Astrocyte (in vitro differentiated cells and primary cell): ENCODE measurements around the gene PIGT. TPM values are rescaled to one million over a fixed set of nuclear protein-coding genes. Genes with fewer than 3 reads are reported as not detected.

ENCODE experiments used
- DNase-seq: peaks from one replicate; pipeline ENCODE4 v3.0.0-alpha.2; 2010; ENCODE audit warnings: low read depth
- FAIRE-seq: peaks from 2 replicates; lab custom pipeline; 2011; peaks lifted over from hg19 to GRCh38; lab: Jason Lieb, UNC
- H2AFZ ChIP-seq: 2 replicates; pipeline ENCODE4 v1.6.0; 2012; ENCODE audit warnings: low read depth, low read length, inconsistent platforms
- H3K27ac ChIP-seq: 2 replicates; pipeline ENCODE4 v1.5.1; 2011; ENCODE audit warnings: low read depth, low read length, inconsistent platforms
- H3K27me3 ChIP-seq: 2 replicates; pipeline ENCODE4 v1.6.0; 2011; ENCODE audit warnings: low read length, inconsistent platforms; ENCODE audit not compliant: insufficient read depth
- H3K36me3 ChIP-seq: 2 replicates; pipeline ENCODE4 v1.5.1; 2011; ENCODE audit warnings: low read length, inconsistent platforms; ENCODE audit not compliant: insufficient read depth
- H3K4me1 ChIP-seq: 2 replicates; pipeline ENCODE4 v1.5.1; 2011; ENCODE audit warnings: low read length, inconsistent platforms; ENCODE audit not compliant: insufficient read depth
- H3K4me2 ChIP-seq: 2 replicates; pipeline ENCODE4 v1.6.0; 2012; ENCODE audit warnings: low read length, inconsistent platforms
- H3K4me3 ChIP-seq: 2 replicates; pipeline ENCODE4 v1.5.1; 2011; ENCODE audit warnings: low read depth, mild to moderate bottlenecking, low read length, inconsistent platforms; ENCODE audit not compliant: insufficient read depth
- H3K79me2 ChIP-seq: 2 replicates; pipeline ENCODE4 v1.6.0; 2012; ENCODE audit warnings: mild to moderate bottlenecking, low read length, inconsistent platforms; ENCODE audit not compliant: insufficient read depth
- H3K9ac ChIP-seq: 2 replicates; pipeline ENCODE4 v1.6.0; 2012; ENCODE audit warnings: mild to moderate bottlenecking, low read length, inconsistent platforms
- H3K9me3 ChIP-seq: 2 replicates; pipeline ENCODE4 v1.5.1; 2012; ENCODE audit warnings: low read depth, mild to moderate bottlenecking, low read length, inconsistent platforms; ENCODE audit not compliant: insufficient read depth
- H4K20me1 ChIP-seq: 2 replicates; pipeline ENCODE4 v1.6.0; 2012; ENCODE audit warnings: low read length, inconsistent platforms; ENCODE audit not compliant: insufficient read depth
- H3K27ac Mint-ChIP-seq: one replicate; pipeline ENCODE4 v1.8.0; 2021; ENCODE audit warnings: mild to moderate bottlenecking, mixed read lengths; ENCODE audit not compliant: unreplicated experiment
- H3K27me3 Mint-ChIP-seq: one replicate; pipeline ENCODE4 v1.8.0; 2021; ENCODE audit warnings: low read depth, mixed read lengths; ENCODE audit not compliant: unreplicated experiment
- H3K36me3 Mint-ChIP-seq: one replicate; pipeline ENCODE4 v1.8.0; 2021; ENCODE audit warnings: low read depth, mixed read lengths; ENCODE audit not compliant: unreplicated experiment
- H3K4me1 Mint-ChIP-seq: one replicate; pipeline ENCODE4 v1.8.0; 2021; ENCODE audit warnings: low read depth, mixed read lengths; ENCODE audit not compliant: unreplicated experiment
- H3K4me3 Mint-ChIP-seq: one replicate; pipeline ENCODE4 v1.8.0; 2021; ENCODE audit warnings: mild to moderate bottlenecking, moderate library complexity, mixed read lengths; ENCODE audit not compliant: unreplicated experiment
- H3K9me3 Mint-ChIP-seq: one replicate; pipeline ENCODE4 v1.8.0; 2021; ENCODE audit warnings: mild to moderate bottlenecking, mixed read lengths; ENCODE audit not compliant: unreplicated experiment
- CTCF ChIP-seq: IDR thresholded peaks from 2 replicates; pipeline ENCODE4 v1.5.1; 2011; ENCODE audit warnings: low read depth, mild to moderate bottlenecking, inconsistent platforms, low read length, moderate library complexity; ENCODE audit not compliant: insufficient read depth
- EZH2 ChIP-seq: IDR thresholded peaks from 2 replicates; pipeline ENCODE4 v1.6.1; 2012; ENCODE audit warnings: mild to moderate bottlenecking, low read length, inconsistent platforms; ENCODE audit not compliant: insufficient read depth
- total RNA-seq: library from RNA; stranded (reverse); gene quantifications from 2 replicates; pipeline ENCODE4 v1.2.1, GENCODE V29; 2021

Gene PIGT
- total RNA-seq, 1 donor from 2014 or later, result 83.7 TPM

GRCh38 chr20:45407067-45407745 is 8.7 kb upstream of the PIGT start:
- Histone ChIP-seq H3K79me2 (no peaks in the 10 kb centered on the region), H3K27me3 (peaks cover 3% of the 10 kb centered on the region), H3K9me3 (no peaks in the 10 kb centered on the region), H3K9ac (peak overlapping the region; percentile 81), H3K36me3 (no peaks in the 10 kb centered on the region), H2AFZ (peak overlapping the region; percentile 78), H3K4me3 (peak overlapping the region; percentile 63), H4K20me1 (peaks cover 6% of the 10 kb centered on the region), H3K4me2 (peak overlapping the region; percentile 92), H3K4me1 (peaks cover 16% of the 10 kb centered on the region), H3K27ac (no peak overlapping the region)
- no peak for FAIRE-seq
- Mint-ChIP-seq H3K27ac (peak overlapping the region; percentile 13), H3K4me3 (peak overlapping the region; percentile 85), H3K27me3 (peaks cover 8% of the 10 kb centered on the region), H3K9me3 (no peaks in the 10 kb centered on the region), H3K36me3 (peaks cover 4% of the 10 kb centered on the region), H3K4me1 (no peaks in the 10 kb centered on the region)
- DNase-seq, result peak; percentile 21
- no peak for TF ChIP-seq EZH2
- no peak for TF ChIP-seq CTCF

- TF ChIP-seq CTCF, result no peak
- TF ChIP-seq EZH2, result no peak
- Mint-ChIP-seq H3K4me3 (peak within 1 kb of the TSS; percentile 85), H3K4me1 (no peaks in the 10 kb centered on the region), H3K36me3 (peaks cover 5% of the 10 kb centered on the region), H3K27me3 (peaks cover 8% of the 10 kb centered on the region), H3K27ac (peak within 1 kb of the TSS; percentile 13), H3K9me3 (no peaks in the 10 kb centered on the region)
- H3K9ac ChIP-seq, result peak within 1 kb of the TSS; percentile 81
- no peak within 1 kb of the TSS for H3K27ac ChIP-seq
- H3K4me2 ChIP-seq, result peak within 1 kb of the TSS; percentile 92
- DNase-seq (no peak), FAIRE-seq (no peak)
- H3K4me1 ChIP-seq, result peaks cover 16% of the 10 kb centered on the region
- peaks cover 3% of the 10 kb centered on the region for H3K27me3 ChIP-seq
- peak within 1 kb of the TSS; percentile 63 for H3K4me3 ChIP-seq
- no peaks in the 10 kb centered on the region for H3K79me2 ChIP-seq
- H3K9me3 ChIP-seq, result no peaks in the 10 kb centered on the region
- no peaks in the 10 kb centered on the region for H3K36me3 ChIP-seq
- H2AFZ ChIP-seq, result peak within 1 kb of the TSS; percentile 78
- peaks cover 6% of the 10 kb centered on the region for H4K20me1 ChIP-seq
Measured at GRCh38 chr20:45407783-45408645, 7.9 kb upstream of the PIGT start, which contains the start of gene DBNDD2. Gene DBNDD2 (plus strand): TSS chr20:45408289. CDS start chr20:45408468, 179 bp downstream.
